ENCODE results near the gene TMCC1.
"Not testable (repeated sequence)": the region's sequence is repeated elsewhere in the genome, so short reads cannot be mapped to it uniquely, and the experiment has no call there.

Gene TMCC1

GRCh38 chr3:129893581-129894070, at the start of gene TMCC1:
TMCC1 (minus strand) TSS chr3:129893711.
- DNase-seq (ENCODE audit: low spot score), result peak; percentile 95

DNA sequence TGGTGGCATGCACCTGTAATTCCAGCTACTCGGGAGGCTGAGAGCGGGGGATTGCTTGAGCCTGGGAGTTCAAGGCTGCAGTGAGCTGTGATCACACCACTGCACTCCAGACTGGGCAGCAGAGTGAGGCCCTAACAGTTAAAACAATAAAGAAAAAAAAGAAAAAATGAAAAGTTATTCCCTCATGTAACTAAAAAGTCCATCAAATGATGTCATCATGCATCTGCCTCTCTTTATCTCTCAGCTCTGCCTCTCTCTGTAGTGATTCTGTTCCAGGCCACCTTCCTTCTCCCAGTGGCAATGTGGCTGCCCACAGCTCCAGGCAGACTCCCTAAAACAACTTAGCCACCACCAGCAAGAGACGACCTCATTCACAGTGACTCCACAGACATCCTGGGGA, 49.5 kb upstream of the TMCC1 start:
- DNase-seq (ENCODE audit: low spot score), result no peak

DNA sequence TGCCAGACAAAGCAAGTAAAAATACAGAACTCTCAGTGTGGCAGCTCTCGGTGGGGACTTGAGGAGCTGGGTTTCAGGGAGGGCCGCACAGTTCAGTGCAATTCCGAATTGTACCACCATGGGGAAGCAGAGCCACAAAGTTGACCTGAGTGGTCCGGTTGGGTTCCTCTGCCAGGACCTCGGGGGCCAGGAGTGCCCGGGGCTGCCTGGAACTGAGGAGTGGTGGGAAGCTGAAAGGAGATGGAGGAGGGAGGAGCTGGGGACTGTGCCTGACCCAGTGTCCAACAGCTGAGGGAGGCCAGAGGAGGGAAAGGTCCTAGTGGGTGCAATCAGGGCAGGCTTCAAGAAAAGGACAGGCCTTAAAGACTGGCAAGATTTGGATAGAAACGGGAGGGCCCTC, 48.8 kb upstream of the TMCC1 start:
- peak; percentile 55 for DNase-seq (ENCODE audit: low spot score)

GRCh38 chr3:129940086-129940485, 46.6 kb upstream of the TMCC1 start:
- no peak for DNase-seq (ENCODE audit: low spot score)

DNA sequence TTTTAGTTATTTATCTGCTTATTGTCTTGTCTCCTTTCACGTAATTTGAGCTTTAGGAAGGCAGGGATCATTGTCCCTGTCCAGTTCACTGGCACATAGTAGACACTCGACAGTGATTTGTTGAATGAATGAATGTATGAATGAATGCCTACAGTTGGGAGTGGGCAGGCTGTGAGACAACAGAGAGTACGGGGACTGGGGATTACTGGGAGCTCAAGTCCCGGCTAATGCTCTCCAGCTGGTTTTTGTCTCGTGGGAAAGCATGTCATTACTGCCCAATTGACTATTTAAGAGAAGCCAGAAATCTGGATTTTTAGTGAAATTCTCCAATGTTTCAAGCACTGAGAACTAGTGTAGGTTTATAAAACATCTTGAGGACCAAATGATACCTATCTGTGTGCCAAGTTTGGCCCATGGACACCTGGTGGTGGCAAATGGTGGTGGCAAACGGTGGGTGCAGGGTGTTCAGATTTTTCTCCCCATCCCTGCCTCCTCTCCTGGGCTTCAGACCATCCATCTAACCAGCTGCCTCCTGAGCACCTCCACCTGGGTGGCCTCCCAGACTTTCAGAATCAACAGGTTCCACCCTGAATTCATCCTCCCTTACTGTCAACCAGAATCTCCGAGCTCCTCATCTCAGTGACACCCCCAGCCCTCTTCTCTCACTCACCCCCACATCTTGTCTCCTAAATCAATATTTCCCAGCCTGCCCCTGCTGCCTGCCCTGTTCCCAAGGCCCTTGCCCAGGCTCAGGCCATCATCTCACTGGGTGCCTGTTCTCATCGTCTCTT, 44.8 kb upstream of the TMCC1 start:
- DNase-seq (ENCODE audit: low spot score), result no peak

DNA sequence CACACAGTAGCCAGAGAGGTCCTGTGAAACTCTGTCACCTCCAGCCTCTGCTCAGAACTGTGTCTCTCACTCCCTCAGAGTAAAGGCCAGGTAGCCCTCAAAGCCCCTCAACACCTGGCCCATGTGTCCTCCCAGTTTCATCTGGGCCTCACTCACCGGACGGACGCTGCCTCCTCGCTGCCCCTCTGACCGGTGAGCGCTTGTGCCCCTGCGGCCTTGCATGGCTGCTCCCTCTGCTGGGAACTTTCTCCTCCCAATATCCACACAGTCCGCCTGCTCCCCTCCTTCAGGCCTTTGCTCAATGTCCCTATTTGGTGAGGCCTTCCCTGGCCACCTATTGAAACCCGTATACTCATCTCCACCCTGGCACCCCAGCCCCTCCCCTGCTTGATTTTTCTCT, 44.2 kb upstream of the TMCC1 start:
- no peak for DNase-seq (ENCODE audit: low spot score)

- peak; percentile 50 for DNase-seq (ENCODE audit: low spot score)
These were observed 43.2 kb upstream of the TMCC1 start for GRCh38 chr3:129936757-129937156.

DNA sequence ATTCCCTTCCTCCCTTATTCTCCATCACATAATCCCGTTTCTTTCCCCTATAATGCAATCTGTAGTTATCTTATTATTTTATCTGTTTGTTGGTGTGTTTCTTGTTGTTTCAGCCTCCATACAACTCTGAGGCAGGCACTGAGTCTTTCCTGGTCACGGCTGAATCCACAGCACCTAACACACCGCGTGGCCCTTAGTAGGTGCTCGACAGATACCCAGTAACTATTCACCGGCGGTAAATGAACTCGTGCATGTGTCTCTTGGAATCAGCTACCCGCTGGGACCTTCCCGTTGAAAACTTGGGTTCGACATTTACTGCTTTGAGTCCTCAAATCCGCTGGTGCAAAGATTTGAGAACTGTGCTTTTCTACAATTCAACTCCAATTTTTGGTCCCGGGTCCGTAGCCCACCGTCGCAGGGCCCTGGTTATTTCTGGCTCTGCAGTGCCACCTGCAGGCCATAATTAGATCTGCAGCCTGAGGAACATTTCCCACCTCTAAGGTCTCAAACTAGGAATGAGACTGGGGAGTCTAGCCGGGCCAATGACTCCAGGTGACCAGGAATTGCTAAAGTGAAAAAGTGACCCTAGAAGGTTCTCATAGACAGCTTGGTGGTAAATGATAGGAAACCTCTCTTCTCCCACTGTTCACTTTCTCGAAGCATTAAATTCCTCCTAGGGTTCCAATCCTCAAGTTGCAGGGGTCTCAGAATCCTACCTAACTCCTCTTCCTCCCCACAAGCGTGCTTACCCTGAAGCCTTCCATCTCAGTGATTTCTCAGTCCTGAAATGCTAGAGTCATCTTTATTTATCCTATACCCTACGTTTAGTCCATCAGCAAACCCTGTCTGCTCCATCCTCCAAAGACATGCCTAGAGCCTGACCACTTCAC, 41.0 kb upstream of the TMCC1 start:
- peak; percentile 35 for DNase-seq (ENCODE audit: low spot score)

DNA sequence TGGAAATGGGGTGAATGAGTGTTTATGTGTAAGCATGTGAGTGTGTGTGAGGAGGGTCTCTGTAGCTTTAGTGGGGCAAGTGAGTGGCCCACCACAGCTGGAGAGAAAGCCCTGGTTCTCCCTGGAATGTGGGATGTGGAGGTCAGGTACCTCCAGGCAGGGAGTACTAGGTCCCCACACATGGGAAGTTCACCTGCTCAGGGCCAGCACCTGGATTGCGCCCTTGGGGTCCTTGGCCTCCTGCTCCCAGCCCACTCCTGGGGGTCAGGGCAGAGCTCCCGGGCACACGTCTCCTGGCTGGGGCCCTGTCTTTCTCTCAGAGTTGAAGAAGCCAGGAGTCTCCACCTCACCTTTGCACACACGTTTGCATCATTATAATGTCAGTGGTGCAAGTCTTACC, 40.0 kb upstream of the TMCC1 start:
- DNase-seq (ENCODE audit: low spot score), result no peak

GRCh38 chr3:129929383-129929782, 35.9 kb upstream of the TMCC1 start:
- no peak for DNase-seq (ENCODE audit: low spot score)

DNA sequence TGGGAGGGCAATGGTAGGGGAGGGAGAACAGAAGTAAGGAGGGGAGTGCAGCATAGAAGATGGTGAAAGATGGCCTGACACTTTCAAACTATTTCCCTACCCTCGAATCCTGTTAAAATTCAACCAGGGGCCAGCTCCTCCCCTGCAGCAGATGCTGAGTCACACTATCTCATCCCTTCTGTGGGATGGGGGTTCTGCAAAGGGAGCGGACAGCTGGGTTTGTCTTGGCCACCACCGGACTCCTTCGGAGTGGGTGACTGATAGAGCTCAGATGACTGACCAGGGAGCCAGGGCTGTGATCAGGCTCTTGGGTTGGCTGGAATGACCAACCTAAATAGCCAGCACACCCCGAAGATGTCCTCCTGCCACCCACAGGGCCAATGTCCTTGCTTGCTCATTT, 33.6 kb upstream of the TMCC1 start:
- peak; percentile 71 for DNase-seq (ENCODE audit: low spot score)

GRCh38 chr3:129919806-129920205, 26.3 kb upstream of the TMCC1 start:
- DNase-seq (ENCODE audit: low spot score), result no peak

- no peak for DNase-seq (ENCODE audit: low spot score)
These were observed 25.8 kb upstream of the TMCC1 start for GRCh38 chr3:129919357-129919756.

- no peak for DNase-seq (ENCODE audit: low spot score)
These were observed 24.9 kb upstream of the TMCC1 start for GRCh38 chr3:129918461-129918860.

- DNase-seq (ENCODE audit: low spot score), result no peak
These were observed 24.0 kb upstream of the TMCC1 start for GRCh38 chr3:129917423-129918007.

DNA sequence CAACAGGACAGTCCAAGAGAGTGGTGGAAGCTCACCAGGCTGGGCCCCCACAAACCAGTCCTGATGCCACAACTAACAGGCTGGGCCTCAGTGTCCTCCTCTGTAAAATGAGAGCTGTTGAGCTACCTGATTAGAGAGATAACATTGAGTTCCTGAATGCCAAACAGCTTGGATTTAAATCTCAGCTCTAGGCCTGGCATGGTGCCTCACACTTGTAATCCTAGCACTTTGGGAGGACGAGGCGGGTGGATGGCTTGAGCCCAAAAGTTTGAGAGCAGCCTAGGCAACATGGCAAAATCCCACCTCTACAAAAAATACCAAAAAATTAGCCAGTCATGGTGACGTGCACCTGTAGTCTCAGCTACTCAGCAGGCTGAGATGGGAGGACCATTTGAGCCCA, 20.1 kb upstream of the TMCC1 start:
- DNase-seq (ENCODE audit: low spot score), result no peak

GRCh38 chr3:129911261-129911861, 17.9 kb upstream of the TMCC1 start:
- DNase-seq (ENCODE audit: low spot score), result no peak

- DNase-seq (ENCODE audit: low spot score), result not testable (repeated sequence)
These were observed 15.7 kb upstream of the TMCC1 start for GRCh38 chr3:129909235-129909634.

DNA sequence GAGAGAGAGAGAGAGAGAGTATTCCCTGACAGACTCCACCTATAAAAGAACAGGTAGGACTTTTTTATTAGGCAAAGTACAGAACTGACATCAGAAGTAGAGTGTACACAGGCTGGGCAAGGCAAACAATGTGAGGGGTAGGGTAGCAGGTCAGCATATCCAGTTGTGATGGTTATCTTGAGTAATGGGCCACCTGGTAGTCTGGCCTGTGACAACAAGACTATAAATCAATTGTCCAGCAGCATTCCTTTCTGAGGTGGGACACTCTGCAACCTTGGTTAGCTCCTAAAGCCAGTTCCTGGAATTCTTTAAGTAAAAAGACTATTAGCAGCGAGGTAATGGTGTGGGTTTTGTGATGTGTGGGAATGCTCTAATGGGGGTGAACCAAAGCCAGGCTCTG, 14.9 kb upstream of the TMCC1 start:
- no peak for DNase-seq (ENCODE audit: low spot score)

- not testable (repeated sequence) for DNase-seq (ENCODE audit: low spot score)
These were observed 7.8 kb upstream of the TMCC1 start for GRCh38 chr3:129901272-129901671.

DNA sequence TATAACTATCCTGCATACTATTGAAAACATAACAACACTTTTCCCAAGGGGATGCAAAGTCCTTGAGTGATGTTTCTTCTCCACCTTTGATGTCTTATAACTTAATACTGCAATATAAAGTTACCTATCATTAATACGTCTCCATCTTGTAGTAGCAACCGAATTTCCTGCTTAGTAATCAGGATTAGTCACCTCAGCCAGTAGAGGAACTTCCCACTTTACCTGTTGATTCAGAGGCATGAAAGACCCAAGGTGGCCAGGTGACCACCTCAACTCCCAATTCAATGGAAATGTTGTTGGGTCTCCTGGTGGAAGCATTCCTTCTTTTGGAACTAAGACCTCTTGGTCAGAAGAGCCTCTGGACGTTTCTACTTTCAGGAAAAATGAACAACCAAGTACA, 3.5 kb upstream of the TMCC1 start:
- DNase-seq (ENCODE audit: low spot score), result peak; percentile 47

- DNase-seq (ENCODE audit: low spot score), result peak; percentile 30
These were observed 492 bp downstream of the TMCC1 start for GRCh38 chr3:129892857-129893580.

Data from kidney tubule cell (primary cell).